Measurements from ENCODE around the gene GTF2E1. TPM values are rescaled to one million over a fixed set of nuclear protein-coding genes. Genes with fewer than 3 reads are reported as not detected.
A peak's percentile ranks its signal among the peaks of the same experiment; 100 is the strongest.
"Not testable (repeated sequence)": the region's sequence is repeated elsewhere in the genome, so short reads cannot be mapped to it uniquely, and the experiment has no call there.

GTF2E1 gene
- polyA plus RNA-seq, 1 donor, result 11.6 TPM

DNA sequence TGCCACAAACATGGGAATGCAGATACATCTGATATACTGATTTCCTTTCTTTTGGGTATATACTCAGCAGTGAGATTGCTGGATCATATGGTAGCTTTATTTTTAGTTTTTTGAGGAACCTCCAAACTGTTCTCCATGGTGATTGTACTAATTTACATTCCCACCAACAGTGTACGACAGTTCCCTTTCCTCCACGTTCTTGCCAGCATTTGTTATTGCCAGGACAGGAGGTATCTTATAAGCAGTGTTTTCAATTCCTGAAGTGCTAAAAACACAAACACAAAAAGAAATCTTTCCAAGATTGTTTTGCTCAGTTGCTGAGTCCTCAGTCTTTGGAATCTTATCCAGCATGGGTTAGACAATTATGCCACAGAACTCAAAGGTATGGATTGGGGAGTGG, 13.5 kb downstream of the GTF2E1 start:
- DNase-seq, result no peak

DNA sequence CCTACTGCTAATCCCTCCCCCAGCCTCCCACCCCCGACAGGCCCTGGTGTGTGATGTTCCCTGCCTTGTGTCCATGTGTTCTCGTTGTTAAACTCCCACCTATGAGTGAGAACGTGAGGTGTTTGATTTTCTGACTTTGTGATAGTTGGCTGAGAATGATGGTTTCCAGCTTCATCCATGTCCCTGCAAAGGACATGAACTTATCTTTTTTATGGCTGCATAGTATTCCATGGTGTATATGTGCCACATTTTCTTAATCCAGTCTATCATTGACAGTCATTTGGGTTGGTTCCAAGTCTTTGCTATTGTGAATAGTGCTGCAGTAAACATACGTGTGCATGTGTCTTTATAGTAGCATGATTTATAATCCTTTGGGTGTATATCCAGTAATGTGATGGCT, 16.0 kb downstream of the GTF2E1 start:
- DNase-seq, result not testable (repeated sequence)

DNA sequence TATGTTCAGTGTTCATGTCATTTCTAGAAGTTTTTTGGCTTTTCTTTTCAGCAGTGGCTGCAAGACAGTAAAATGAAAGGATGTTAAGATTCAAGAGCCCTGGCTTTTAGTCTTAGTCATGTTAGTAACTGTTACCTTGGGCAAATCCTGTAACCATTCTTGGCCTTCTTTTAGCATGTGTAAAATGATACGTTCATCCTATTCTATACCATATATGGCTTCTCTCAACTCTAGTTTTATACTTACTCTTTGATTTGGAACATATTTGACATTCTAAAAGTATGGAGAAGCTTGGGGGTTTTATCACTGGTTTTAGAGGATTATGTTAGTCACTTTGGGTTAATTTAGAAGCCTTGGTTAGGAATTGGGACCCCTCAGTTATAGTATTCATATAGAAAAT, 20.1 kb downstream of the GTF2E1 start:
- no peak for DNase-seq

DNA sequence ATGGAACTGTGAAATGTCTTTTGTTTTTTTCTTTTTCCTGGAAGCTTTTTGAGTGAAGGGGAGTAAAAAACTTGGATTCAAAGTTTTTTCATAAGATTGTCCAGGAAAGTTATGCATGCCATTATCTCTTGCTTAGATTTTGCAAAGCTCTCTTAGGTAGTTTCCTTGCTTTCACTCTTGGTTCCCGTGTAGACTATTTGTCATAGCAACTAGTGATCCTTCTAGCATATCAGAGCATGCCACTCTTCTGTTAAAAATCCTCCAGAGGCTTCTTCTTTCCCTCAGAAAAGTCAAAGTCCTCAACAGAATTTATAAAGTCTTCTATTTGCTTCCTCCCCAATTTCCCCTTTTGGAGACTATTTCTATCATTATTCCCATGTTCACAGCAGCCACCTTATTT, 21.1 kb downstream of the GTF2E1 start:
- DNase-seq, result no peak

DNA sequence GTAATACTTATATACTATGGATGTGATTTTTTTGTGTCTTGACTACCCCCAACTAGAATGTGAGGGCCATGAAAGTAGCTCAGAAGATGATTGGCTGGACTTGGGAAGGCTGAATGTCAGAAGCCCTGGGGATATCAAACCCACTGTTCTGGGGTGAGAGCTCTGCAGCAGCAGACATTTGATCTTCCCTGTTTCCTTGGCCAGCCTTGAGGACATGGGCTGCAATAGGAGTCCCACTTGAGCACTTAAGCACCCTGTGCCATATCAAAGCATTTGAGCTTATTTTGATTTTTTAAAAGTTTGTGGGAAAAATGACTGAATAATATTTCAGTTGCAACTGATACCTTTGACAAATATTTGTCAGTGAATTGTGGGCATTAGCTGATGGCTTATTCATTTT, 21.7 kb downstream of the GTF2E1 start:
- DNase-seq, result no peak

DNA sequence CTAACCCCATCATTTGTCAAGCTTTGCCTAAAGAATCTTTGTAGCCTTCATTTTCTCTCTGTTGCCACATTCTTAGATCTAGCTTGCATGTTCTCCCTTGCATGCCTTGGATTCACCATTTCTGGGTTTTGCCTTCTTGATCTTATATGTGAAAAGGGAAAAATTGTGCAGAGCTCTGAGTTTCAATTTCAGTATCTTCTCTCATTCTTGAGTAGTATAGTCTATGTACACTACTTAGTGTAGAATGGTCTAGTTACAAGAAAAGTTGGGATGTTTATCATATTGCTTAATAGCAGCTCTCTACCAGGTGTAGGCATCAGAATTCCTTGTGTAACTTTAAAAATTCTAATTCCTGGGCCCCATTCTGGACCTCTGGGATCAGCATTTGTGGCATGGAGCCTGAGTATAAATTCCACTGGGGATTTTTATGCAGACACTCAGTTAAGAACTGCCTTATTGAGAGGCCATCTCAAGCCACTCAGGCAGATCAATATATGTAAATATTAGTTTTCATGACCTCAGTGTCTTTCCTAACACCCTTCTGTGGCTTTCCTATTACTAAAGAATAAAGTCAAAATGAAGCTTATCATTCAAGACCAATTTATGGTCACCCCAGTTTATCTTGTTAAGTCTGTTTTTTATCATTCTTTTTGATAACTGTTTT, 23.4 kb downstream of the GTF2E1 start:
- no peak for DNase-seq

DNA sequence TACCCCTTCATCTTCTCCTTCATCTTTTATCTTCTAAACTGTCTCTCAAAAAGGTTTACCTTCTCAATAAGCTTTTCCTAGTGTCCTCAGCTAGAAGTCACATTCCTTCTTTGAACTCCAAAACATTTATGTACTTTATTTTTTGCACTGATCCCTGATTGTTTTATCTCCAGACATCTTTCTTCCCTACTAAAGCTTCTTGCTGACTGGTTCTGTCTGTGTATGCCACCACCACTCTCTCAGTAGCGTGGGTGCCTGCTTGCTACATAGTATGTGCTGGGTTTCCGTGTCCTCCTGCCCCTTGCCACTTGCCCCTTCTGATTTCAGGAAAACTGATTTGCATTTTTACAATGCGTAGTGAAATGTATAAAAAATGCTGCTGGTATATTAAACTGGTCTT, 24.0 kb downstream of the GTF2E1 start:
- no peak for DNase-seq

DNA sequence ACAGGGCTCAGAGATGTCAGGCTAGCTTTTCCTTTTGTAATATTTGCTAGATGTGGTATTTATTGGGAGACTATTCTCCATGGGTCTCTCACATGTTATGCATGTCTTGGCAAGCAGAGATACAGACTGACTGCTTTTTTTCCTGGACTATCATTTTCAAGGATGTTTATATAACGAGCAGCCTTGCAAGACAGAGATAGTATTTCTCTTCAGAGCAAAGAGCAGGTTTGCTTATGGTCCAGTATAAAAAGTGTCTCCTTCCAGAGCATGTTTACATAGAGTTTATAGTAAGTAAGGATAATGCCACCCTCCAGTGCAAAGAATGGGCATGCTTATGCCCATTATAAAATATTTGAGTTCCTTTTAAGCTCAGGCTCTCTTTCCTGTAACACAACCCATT, 24.6 kb downstream of the GTF2E1 start:
- no peak for DNase-seq

DNA sequence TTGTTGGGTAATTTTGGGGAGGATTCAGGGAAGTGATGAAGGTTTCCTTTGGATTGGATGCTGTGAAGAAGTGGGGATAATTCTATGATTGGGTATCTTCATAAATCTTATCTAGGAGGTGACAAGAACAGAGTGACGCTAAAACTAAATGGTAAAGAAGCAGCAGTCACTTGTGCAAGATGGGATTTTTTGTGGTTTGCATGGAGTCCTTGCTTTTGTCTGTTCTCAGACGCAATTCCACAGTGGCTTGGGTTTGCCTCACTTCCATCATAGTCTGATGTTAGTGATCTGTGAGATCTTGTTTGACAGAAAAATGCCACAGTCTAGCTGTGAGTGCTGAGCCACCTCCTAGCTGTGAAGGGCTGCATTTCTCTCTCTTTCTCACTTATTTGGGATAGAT, 26.9 kb downstream of the GTF2E1 start:
- no peak for DNase-seq

DNA sequence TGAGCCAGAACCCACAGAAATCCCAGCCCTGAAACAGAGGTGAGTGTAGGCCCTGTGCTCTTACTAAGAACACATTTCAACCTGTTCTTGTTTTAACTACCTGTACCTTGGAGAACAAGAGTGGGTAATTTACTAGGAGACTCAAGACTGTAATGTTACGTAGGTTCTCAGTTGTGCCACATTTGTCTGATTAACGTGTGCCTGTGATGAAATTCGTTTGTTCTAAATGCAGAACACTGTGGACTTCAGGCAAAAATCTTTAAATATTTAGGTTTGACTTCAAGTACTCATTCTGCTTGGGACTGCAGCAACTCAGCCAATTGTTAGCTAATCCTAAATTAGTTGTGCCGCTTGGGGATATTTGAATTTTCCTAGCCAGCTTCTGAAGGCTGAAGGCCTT, 28.3 kb downstream of the GTF2E1 start:
- DNase-seq, result no peak

DNA sequence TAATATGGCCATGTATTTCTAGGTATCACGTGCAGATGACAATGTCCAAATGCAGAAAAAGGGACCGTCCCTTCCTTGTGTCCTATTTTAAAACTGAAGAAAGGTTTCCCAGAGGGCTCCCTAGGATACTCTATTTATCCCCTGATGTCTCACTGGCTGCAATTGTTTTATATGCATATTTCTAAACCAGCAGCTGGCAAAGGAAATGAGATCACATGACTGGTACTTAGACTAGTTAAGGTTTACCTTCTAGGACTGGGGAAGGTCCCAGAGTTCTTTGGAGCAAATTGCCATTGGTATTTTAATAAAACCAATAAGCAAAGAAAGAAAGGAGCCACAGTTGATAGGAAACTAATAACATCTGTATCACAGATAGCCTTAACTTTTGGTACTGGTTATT, 29.5 kb downstream of the GTF2E1 start:
- no peak for DNase-seq

DNA sequence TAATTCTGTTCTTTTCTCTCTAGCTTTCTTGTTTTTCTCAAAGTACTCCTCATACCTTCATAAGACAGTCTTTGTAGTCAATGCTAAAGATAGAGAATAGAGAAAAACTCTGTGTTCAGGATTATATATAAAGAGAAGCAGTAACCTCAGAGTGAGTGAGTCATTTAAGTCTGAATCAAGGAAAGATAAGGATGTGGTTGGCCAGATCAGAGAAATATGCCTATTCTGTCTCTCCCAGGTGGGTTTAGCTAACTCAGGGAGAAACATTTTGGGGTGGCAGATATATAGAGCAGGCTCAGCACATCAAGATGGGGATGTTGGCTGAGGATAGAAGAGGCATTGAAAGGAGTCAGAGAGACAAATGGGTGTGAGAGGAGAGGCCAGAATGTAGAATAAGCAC, 31.4 kb downstream of the GTF2E1 start:
- DNase-seq, result no peak

DNA sequence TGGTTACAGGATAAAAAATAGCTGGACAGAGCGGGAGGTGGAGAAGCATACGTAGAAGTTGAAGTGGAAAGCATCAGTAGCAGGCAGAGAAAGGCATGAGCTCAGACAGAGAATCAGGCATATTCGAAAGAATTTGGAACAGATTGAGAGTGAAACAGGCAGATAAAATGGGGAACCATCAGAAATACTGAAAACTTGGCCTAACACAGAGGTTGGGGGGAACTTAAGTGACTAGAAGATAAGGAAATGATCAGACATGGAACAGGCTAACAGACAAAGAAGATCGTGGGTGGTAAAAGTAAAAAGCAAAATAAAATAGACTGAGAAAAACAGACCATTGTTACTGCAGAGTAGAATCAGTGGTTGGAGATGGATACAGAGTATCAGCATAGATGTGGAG, 32.9 kb downstream of the GTF2E1 start:
- no peak for DNase-seq

DNA sequence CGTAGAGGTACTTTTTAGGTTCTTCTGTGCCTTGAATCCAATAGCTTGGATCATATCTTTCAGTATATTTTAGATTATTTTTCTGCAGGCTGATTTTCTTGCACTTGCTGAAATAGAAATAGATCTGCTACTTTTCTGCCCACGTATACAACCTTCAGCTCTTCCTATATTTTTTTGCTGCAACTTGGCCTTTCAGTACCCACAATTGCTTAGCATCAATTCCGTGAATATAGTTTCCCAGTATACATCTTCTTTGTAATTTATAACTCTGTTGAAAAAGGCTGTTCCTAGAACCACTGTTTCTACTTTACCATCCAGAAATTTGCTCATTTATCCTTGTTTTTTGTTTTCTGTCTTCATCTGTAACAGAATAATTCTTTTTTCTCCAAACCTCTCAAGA, 36.2 kb downstream of the GTF2E1 start:
- DNase-seq, result no peak

DNA sequence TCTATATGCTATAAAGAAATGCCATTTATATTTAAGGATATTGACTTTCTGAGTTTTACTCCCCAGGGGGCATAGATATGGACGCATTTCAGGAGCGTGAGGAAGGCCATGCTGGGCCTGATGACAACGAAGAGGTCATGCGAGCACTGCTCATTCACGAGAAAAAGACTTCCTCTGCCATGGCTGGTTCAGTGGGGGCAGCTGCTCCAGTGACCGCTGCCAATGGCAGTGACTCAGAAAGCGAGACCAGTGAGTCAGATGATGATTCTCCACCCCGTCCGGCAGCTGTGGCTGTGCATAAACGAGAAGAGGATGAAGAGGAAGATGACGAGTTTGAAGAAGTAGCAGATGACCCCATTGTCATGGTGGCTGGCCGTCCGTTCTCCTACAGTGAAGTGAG, 38.4 kb downstream of the GTF2E1 start:
- DNase-seq, result no peak

DNA sequence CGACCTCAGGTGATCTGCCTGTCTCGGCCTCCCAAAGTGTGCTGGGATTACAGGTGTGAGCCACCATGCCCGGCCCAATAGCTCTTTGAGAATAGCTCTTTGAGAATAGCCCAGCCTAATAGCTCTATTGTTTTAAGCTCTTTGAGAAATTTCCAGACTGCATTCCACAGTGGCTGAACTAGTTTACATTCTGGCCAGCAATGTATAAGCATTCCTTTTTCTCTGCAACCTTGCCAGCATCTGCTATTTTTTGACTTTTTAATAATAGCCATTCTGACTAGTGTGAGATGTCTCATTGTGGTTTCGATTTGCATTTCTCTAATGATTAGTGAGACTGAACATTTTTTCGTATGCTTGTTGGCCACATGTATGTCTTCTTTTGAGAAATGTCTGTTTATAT, 43.3 kb downstream of the GTF2E1 start:
- DNase-seq, result not testable (repeated sequence)

DNA sequence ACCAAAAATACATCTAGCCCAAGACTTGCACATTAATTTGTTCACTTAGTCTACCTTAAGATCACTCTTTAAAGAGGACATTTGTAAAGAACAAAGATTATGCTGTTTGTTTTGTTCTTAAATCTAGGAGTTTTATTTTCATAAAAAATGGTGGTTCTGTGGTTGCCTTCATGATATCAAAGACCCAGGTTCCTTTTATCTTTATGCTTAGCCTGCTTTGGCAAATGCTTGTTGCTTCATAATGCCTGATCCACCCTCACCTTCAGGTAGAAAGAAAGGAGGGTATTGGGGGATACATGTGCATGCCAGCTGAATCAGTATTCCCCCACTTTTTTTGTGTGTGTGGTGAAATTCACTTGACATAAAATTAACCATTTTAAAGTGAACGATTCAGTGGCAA, 48.5 kb downstream of the GTF2E1 start:
- DNase-seq, result no peak

DNA sequence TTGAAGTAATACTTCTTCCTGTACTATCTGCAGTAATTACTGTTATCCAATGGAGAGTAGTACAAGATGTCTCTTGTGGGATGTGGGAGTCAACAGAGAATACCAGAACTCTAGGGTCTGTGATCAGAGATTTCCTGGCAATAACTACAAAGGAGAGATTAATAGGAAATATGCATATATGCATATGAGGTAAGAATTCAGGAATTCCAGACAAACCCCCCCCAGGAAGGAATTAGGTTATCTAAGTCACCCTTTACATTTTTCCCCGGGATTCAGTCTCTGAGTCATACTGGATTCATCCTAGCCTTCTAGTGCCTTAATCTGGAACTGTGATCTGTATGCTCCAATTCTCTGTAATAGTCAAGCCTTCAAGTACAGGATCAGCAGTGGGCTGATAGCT, 49.4 kb downstream of the GTF2E1 start:
- DNase-seq, result no peak

DNA sequence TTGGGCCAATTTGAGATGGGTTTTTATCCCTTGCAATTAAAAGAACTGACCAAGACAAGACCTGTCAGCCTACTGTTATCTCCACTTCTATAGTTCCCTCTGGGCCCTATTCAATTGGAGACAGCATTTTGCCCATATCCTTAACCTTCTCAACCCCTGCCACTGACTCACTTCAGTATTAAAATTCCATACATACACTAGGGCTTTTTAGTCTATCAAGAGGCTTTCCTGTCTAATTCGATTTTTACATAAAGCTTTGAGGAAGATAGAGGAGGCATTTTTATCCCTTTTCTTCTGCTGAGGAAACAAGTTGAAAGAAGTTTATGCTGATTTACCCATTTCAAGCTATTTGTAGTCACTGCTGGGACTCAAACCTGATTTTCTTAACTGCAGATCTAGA, 51.1 kb downstream of the GTF2E1 start:
- no peak for DNase-seq

DNA sequence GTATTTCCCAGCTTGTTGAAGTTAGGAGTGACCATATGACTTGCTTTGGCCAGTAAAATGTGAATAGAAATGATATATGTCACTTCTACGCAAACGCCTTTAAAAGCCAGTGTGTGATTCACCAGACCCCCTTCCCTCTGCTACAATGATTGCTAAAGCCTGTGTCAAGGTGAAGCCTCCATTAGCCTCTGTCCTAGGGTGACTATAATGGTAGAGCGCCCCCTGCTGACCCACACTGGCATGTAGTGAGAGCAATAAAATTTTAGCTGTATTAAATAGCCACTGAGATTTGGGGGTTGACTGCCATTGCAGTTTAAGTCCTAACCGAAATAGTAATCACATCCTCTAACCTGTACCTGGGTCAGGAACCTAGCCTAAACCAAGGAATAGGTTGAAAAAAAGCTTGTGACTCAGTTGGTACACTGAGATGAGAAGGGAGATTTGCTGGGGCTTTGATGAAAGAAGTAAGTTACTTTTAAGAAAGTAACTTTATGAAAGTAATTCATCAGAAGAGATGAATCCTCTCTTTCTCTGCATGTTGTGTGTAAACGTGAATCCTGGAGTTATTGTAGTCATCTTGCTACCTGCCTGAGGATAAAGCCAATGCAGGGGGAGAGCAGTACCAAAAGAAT, 52.6 kb downstream of the GTF2E1 start:
- DNase-seq, result peak; percentile 54

DNA sequence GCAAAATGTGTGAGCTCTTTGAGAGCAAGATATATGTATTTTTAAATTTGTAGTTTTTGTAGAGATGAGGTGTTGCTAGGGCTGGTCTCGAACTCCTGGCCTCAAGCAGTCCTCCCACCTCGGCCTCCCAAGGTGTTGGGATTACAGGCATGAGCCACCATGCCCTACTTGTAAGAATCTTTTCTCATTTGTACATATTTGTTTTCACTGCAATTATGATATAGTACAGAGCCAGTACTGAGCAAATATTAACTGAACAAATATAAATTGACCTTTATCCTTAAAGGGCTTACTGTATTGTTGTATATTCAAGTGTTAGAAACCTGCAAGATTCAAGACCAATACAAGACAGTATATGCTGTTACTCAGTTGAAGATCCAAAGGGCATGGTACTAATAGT, 53.4 kb downstream of the GTF2E1 start:
- DNase-seq, result no peak

DNA sequence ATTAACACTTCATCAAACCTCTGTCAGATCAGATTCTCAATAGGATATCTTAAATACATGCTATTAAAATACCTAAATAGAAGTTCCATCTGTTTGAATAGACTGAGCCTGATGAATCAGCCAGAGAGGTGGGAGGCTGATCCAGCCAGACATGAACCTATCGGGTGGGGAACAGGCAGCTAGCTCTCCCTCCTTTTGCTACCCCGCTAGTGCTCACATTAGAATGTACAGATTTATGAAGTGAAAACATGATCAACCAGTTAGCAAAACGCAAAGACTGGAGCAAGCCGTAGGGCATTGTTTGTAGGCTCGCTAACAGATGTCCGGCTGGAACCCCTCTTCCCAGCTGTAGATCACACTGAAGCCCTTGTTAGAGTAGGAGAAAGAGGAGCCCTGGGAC, 54.4 kb downstream of the GTF2E1 start:
- DNase-seq, result no peak

DNA sequence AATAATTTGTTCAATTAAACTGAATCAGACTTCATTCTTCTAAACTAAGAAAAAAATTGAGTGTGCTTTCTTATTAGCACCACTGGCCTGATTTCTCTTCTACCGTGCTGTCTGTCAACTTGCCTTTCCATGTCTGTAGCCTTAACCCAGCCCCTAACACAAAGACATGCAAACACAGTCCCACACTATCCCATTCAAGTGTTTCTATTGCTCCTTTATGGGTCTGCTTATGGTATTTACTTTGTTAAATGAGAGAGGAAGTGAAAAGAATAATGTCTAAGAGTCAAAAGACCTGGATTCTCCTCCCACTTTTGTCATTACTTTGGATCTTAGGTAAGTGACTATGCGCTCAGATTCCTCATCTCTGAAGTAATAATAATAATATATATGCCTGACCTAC, 55.3 kb downstream of the GTF2E1 start:
- DNase-seq, result no peak

DNA sequence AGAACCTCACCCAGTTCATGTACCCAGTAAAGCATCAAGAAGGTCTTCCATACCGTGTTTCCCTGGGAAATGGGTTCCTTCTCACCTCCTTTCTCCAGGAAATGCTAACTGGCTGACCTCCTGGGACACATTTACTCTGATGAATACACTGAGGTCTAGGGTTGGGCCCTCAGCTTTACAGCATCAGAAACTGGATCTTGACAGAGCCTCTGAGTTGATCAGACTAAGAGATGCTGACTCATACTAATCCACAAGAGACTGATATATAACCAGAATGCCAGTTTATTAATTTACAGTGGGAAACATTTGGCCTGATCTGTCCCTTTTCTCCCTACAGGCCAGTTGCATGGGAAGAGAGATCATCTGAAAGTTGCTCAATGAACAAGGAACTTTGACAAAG, 55.8 kb downstream of the GTF2E1 start:
- DNase-seq, result no peak

DNA sequence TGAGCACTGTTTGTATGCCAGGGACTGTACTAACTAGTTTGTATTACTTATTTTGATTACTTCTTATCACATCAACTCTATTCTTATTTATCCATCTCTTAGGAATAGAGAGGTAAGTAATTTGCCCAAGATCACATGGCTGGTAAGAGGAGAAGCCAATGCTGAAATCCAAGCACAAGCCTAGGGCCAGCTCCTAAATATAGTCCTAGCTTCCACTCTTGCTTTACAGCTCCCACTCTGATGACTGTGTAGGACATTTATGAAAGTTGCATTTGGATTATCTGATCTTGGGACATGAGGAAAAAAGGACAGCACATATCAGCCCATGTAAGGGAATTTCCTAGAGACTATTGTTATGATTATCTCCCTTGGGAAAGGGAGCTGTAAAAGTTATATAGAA, 58.1 kb downstream of the GTF2E1 start:
- DNase-seq, result no peak

All from hindlimb muscle (tissue), 1 donor.